Loucy (cell line): ENCODE results near the gene PPFIBP2.

Source experiments
- EZH2phosphoT487 ChIP-seq: fragments of 200-600 bp; IDR thresholded peaks from 2 replicates; pipeline ENCODE4 v1.6.1; 2018; ENCODE audit warnings: antibody characterized with exemption, mild to moderate bottlenecking, moderate library complexity, borderline replicate concordance
- TF ChIP-seq, protein P1 (sequence below): fragments of 200-600 bp; sonication (generic); conservative IDR thresholded peaks from 2 replicates; pipeline ENCODE4 v1.5.1; 2014; ENCODE audit warnings: mild to moderate bottlenecking, antibody characterized with exemption, low read length

DNA sequence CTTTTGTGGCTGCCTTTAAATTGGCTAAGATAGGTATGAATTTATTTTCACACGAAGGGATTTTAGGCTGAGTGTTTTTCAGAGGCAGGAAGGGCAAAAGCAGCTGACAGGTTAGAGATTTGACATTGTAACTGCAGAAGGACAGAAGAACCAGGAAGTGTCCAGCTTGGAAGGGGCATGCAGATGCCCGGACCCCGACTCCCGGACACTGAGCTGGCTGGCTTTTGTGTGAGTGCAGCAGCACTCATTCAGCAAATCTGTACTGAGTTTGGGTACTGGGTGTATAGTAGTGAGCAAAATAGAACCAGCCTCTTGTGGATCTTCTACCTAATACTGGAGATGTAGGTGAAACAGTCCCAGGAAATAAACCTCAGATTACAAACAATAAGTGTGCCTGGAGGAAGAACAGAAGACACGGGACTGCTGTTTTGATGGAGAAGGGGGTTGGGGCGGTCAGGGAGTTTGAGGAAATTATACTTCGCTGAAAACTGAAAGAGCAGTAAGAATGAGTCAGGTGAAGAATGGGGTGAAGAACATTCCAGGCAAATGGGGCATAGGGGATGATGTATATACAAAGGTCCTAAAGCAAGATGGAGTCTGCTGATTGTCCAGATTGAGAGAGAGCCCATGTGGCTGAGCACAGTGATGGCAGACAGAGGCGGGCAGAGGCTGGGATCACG, 64.6 kb downstream of the PPFIBP2 start:
- TF ChIP-seq, protein P1, sequence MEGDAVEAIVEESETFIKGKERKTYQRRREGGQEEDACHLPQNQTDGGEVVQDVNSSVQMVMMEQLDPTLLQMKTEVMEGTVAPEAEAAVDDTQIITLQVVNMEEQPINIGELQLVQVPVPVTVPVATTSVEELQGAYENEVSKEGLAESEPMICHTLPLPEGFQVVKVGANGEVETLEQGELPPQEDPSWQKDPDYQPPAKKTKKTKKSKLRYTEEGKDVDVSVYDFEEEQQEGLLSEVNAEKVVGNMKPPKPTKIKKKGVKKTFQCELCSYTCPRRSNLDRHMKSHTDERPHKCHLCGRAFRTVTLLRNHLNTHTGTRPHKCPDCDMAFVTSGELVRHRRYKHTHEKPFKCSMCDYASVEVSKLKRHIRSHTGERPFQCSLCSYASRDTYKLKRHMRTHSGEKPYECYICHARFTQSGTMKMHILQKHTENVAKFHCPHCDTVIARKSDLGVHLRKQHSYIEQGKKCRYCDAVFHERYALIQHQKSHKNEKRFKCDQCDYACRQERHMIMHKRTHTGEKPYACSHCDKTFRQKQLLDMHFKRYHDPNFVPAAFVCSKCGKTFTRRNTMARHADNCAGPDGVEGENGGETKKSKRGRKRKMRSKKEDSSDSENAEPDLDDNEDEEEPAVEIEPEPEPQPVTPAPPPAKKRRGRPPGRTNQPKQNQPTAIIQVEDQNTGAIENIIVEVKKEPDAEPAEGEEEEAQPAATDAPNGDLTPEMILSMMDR, result no peak
- no peak for TF ChIP-seq EZH2phosphoT487
